Body of pancreas (tissue), 4 donors: ENCODE data around the gene PHACTR3. TPM values are rescaled to one million over a fixed set of nuclear protein-coding genes. Genes with fewer than 3 reads are reported as not detected.

Experiments used
- ATAC-seq: fragments of 150-250 bp; one replicate; pipeline ENCODE4 v1.9.1; 2016
- DNase-seq, 4 donors: peaks; one replicate each; pipeline ENCODE4 v3.0.0-alpha.2; 2019
- H3K27ac ChIP-seq, 4 donors: fragments of 200-600 bp; sonication (generic); 1 replicate in 3 of 4; 2 replicates in 1 of 4; pipeline versions ENCODE4 v1.5.1 to v1.6.1; 2016 to 2019; ENCODE audit warnings: mild to moderate bottlenecking in 1 of 4, mixed read lengths in 1 of 4, moderate library complexity in 1 of 4
- H3K27me3 ChIP-seq, 2 donors: fragments of 200-600 bp; sonication (generic); one replicate each; pipeline ENCODE4 v1.6.0; 2016; ENCODE audit warnings: mild to moderate bottlenecking in 1 of 2
- H3K36me3 ChIP-seq, 2 donors: fragments of 200-600 bp; sonication (generic); replicated peaks in 1 of 2; 2 replicates each; pipeline ENCODE4 v1.5.1; 2016; ENCODE audit warnings: low read depth in 2 of 2; ENCODE audit not compliant: insufficient read depth in 1 of 2
- H3K4me1 ChIP-seq: fragments of 200-600 bp; sonication (generic); one replicate; pipeline ENCODE4 v1.6.0; 2016
- H3K4me3 ChIP-seq, 2 donors: fragments of 200-600 bp; sonication (generic); 1 replicate in 1 of 2; 2 replicates in 1 of 2; pipeline ENCODE4 v1.5.1; 2016 to 2019
- H3K9me3 ChIP-seq, 3 donors: fragments of 200-600 bp; sonication (generic); 1 replicate in 2 of 3; 2 replicates in 1 of 3; pipeline ENCODE4 v1.5.1; 2016
- CTCF ChIP-seq, 7 experiments: fragments of 450-650 bp in 4 of 7; fragments of 200-600 bp in 3 of 7; sonication (generic) in 3 of 7; IDR thresholded peaks; one replicate each; pipeline ENCODE4 v1.5.1; 2016 to 2019; ENCODE audit warnings: antibody characterized with exemption in 7 of 7
- POLR2A ChIP-seq, 3 donors: fragments of 450-650 bp; IDR thresholded peaks; one replicate each; pipeline ENCODE4 v1.6.1; 2016; ENCODE audit warnings: antibody characterized with exemption in 3 of 3, mild to moderate bottlenecking in 2 of 3
- WGBS, 2 donors: methylation state at CpG; one replicate each; pipeline ENCODE4 v1.1.5; 2017; 5-methylcytosine and 5-hydroxymethylcytosine counted together
- intact Hi-C: fragments of 100-400 bp; cut with DNase I; formaldehyde crosslinking; loops from one replicate; pipeline ENCODE4 v1.15.1; 2023
- total RNA-seq, 2 donors: library from RNA; depleted of rRNA; stranded (reverse); fragments of >200 nt; gene quantifications; one replicate each; pipeline ENCODE4 v1.1.0, GENCODE V29; 2016

Gene PHACTR3
- total RNA-seq, 2 donors from 2014 or later: 0.52 to 0.66 TPM

GRCh38 chr20:59706400-59706693 is 102.0 kb downstream of the PHACTR3 start:
- ATAC-seq (no peak), DNase-seq (no peak)
- no peak overlapping the region for H3K27ac ChIP-seq
- 0 to 50% methylated on average over 1 of the region's 1 CpG for WGBS, 2 donors
- no peak overlapping the region for H3K4me3 ChIP-seq
- H3K36me3 ChIP-seq: no peaks in the 10 kb centered on the region
- intact Hi-C loops: no loop called here
- TF ChIP-seq POLR2A (IDR thresholded peaks at IDR 0.05) (no peak), CTCF (IDR thresholded peaks at IDR 0.05) (no peak)
- H3K9me3 ChIP-seq: no peaks in the 10 kb centered on the region
- H3K27me3 ChIP-seq: no peaks in the 10 kb centered on the region
- peaks cover 3% of the 10 kb centered on the region for H3K4me1 ChIP-seq

- TF ChIP-seq POLR2A (IDR thresholded peaks at IDR 0.05) (no peak), CTCF (IDR thresholded peaks at IDR 0.05) (no peak)
- intact Hi-C loops: no loop called here
- no peaks in the 10 kb centered on the region for H3K36me3 ChIP-seq
- H3K4me3 ChIP-seq: no peak overlapping the region
- no peaks in the 10 kb centered on the region for H3K9me3 ChIP-seq
- no peak for ATAC-seq
- 61 to 74% methylated on average over 6 of the region's 6 CpGs for WGBS, 2 donors
- no peak overlapping the region for H3K27ac ChIP-seq
- no peaks in the 10 kb centered on the region for H3K27me3 ChIP-seq
- H3K4me1 ChIP-seq: peaks cover 3% of the 10 kb centered on the region
- DNase-seq: no peak
These were observed 104.0 kb downstream of the PHACTR3 start for GRCh38 chr20:59708326-59708725.

GRCh38 chr20:59709636-59710035 is 105.3 kb downstream of the PHACTR3 start:
- H3K27ac ChIP-seq: no peak overlapping the region
- DNase-seq (no peak), ATAC-seq (no peak)
- H3K27me3 ChIP-seq: no peaks in the 10 kb centered on the region
- H3K4me3 ChIP-seq: no peak overlapping the region
- H3K4me1 ChIP-seq: peaks cover 3% of the 10 kb centered on the region
- no peaks in the 10 kb centered on the region for H3K36me3 ChIP-seq
- TF ChIP-seq POLR2A (IDR thresholded peaks at IDR 0.05) (no peak), CTCF (IDR thresholded peaks at IDR 0.05) (no peak)
- no peaks in the 10 kb centered on the region for H3K9me3 ChIP-seq
- intact Hi-C loops: no loop called here
- 27 to 35% methylated on average over 1 of the region's 1 CpG for WGBS, 2 donors

DNA sequence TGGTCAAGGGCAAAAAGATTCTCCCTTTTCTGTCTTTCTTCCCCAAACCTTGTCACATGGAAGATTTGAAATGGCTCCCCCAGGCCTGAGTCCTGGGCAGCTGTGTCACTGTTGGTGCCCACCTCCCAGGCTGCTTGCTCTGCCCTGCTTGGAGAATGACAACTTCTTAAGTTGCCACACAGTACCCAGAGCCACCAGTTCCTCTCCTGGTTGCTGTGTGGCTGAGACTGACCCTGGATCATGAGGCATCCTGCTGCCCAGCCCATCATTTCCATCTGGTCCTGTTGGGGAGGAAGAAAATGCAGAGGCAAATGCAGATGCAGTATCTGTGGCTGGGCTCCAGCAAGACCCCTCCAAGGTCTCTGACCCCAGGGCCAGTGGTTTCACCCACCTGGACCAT is 113.7 kb downstream of the PHACTR3 start:
- no peaks in the 10 kb centered on the region for H3K36me3 ChIP-seq
- ATAC-seq: no peak
- TF ChIP-seq CTCF (IDR thresholded peaks at IDR 0.05) (no peak), POLR2A (IDR thresholded peaks at IDR 0.05) (no peak)
- DNase-seq: no peak
- H3K27ac ChIP-seq: no peak overlapping the region
- intact Hi-C loops: no loop called here
- H3K4me1 ChIP-seq: no peaks in the 10 kb centered on the region
- H3K4me3 ChIP-seq: no peak overlapping the region
- no peaks in the 10 kb centered on the region for H3K27me3 ChIP-seq
- no peaks in the 10 kb centered on the region for H3K9me3 ChIP-seq

DNA sequence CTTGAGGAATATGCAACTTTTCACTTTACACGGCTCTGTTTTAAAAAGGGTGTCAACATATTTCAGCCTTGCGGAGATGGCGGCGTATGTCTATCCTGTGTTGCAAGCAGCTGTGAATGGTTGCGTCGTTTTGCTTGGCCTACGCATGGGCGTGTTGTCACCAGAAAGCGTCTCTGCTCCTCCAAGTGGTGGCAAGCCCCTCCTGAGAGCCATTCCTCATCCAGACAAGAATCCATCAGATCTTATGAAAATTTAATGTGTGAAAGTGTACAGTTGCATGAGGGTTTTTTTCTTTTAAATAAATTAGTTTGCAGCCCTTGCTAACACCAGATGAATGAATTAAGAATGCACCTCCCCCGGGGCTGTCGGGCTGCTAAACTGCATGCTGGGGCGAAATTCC is 114.4 kb downstream of the PHACTR3 start:
- Histone ChIP-seq H3K27me3 (no peaks in the 10 kb centered on the region), H3K27ac (no peak overlapping the region), H3K36me3 (no peaks in the 10 kb centered on the region), H3K4me1 (no peaks in the 10 kb centered on the region), H3K4me3 (no peak overlapping the region), H3K9me3 (no peaks in the 10 kb centered on the region)
- ATAC-seq: no peak
- TF ChIP-seq CTCF (IDR thresholded peaks at IDR 0.05): no peak
- no peak for TF ChIP-seq POLR2A (IDR thresholded peaks at IDR 0.05)
- WGBS, 2 donors: 68 to 86% methylated on average over 12 of the region's 12 CpGs
- intact Hi-C loops: no loop called here
- DNase-seq: no peak
